ENCODE results near the gene PDF. TPM values are rescaled to one million over a fixed set of nuclear protein-coding genes. Genes with fewer than 3 reads are reported as not detected.
A peak's percentile ranks its signal among the peaks of the same experiment; 100 is the strongest.

PDF gene
- total RNA-seq, 1 donor from 2014 or later = 12.0 TPM

DNA sequence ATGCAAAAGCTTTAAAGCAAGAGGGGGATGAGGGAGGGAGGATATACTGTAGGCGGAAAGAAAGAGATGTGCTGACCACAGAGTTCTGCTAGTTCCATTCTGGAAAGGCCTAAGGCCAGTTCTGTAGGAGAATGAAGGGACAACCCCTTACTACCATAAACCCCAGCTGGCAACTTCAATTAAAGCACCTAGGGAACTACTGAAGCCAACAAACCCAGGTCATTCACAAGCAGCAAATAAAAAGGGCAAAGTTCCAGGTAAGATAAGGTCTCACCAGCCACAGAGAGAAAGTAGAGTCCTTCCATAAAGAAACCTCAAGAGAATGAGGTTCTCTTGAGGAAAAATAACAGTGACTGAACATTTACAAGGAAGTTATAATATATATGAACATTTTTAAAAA lies 42.6 kb upstream of the PDF start:
- TF ChIP-seq, protein P1, sequence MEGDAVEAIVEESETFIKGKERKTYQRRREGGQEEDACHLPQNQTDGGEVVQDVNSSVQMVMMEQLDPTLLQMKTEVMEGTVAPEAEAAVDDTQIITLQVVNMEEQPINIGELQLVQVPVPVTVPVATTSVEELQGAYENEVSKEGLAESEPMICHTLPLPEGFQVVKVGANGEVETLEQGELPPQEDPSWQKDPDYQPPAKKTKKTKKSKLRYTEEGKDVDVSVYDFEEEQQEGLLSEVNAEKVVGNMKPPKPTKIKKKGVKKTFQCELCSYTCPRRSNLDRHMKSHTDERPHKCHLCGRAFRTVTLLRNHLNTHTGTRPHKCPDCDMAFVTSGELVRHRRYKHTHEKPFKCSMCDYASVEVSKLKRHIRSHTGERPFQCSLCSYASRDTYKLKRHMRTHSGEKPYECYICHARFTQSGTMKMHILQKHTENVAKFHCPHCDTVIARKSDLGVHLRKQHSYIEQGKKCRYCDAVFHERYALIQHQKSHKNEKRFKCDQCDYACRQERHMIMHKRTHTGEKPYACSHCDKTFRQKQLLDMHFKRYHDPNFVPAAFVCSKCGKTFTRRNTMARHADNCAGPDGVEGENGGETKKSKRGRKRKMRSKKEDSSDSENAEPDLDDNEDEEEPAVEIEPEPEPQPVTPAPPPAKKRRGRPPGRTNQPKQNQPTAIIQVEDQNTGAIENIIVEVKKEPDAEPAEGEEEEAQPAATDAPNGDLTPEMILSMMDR (IDR thresholded peaks at IDR 0.05; ENCODE audit: partially characterized antibody, unreplicated experiment) = no peak
- H3K9me3 Mint-ChIP-seq (ENCODE audit: unreplicated experiment) = no peaks in the 10 kb centered on the region
- no peak overlapping the region for H3K4me3 Mint-ChIP-seq (ENCODE audit: unreplicated experiment)
- H3K4me1 Mint-ChIP-seq (ENCODE audit: low read depth, unreplicated experiment) = no peaks in the 10 kb centered on the region
- H3K27me3 Mint-ChIP-seq (ENCODE audit: unreplicated experiment) = no peaks in the 10 kb centered on the region
- DNase-seq = no peak
- H3K36me3 Mint-ChIP-seq (ENCODE audit: unreplicated experiment) = no peaks in the 10 kb centered on the region
- peak overlapping the region; percentile 33 for H3K27ac Mint-ChIP-seq (ENCODE audit: unreplicated experiment)

GRCh38 chr16:69371564-69371963 lies 41.2 kb upstream of the PDF start:
- no peak for DNase-seq
- H3K4me3 Mint-ChIP-seq (ENCODE audit: unreplicated experiment) = no peak overlapping the region
- TF ChIP-seq, protein P1 (IDR thresholded peaks at IDR 0.05; ENCODE audit: partially characterized antibody, unreplicated experiment) = no peak
- H3K36me3 Mint-ChIP-seq (ENCODE audit: unreplicated experiment) = no peaks in the 10 kb centered on the region
- H3K9me3 Mint-ChIP-seq (ENCODE audit: unreplicated experiment) = no peaks in the 10 kb centered on the region
- no peak overlapping the region for H3K27ac Mint-ChIP-seq (ENCODE audit: unreplicated experiment)
- no peaks in the 10 kb centered on the region for H3K4me1 Mint-ChIP-seq (ENCODE audit: low read depth, unreplicated experiment)
- no peaks in the 10 kb centered on the region for H3K27me3 Mint-ChIP-seq (ENCODE audit: unreplicated experiment)

DNA sequence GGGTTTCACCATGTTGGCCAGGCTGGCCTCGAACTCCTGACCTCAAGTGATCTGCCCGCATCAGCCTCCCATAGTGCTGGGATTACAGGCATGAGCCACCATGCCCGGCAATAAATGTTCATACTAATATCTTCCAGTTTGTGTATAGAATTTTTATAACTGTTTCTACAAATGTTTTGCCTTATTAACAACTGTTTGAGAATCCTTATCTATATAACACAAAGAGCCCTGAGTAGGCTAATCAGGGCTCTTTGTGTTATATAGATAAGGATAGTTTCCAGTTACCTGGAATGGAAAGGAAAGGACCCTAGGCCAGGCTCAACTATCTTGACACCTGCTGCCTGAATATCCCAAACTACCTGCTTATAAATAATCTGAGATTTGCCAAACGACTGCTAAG lies 38.5 kb upstream of the PDF start:
- Mint-ChIP-seq H3K4me1 (ENCODE audit: low read depth, unreplicated experiment) (no peaks in the 10 kb centered on the region), H3K9me3 (ENCODE audit: unreplicated experiment) (no peaks in the 10 kb centered on the region), H3K27me3 (ENCODE audit: unreplicated experiment) (no peaks in the 10 kb centered on the region), H3K36me3 (ENCODE audit: unreplicated experiment) (no peaks in the 10 kb centered on the region), H3K27ac (ENCODE audit: unreplicated experiment) (no peak overlapping the region), H3K4me3 (ENCODE audit: unreplicated experiment) (no peak overlapping the region)
- no peak for DNase-seq
- TF ChIP-seq, protein P1 (IDR thresholded peaks at IDR 0.05; ENCODE audit: partially characterized antibody, unreplicated experiment) = no peak

DNA sequence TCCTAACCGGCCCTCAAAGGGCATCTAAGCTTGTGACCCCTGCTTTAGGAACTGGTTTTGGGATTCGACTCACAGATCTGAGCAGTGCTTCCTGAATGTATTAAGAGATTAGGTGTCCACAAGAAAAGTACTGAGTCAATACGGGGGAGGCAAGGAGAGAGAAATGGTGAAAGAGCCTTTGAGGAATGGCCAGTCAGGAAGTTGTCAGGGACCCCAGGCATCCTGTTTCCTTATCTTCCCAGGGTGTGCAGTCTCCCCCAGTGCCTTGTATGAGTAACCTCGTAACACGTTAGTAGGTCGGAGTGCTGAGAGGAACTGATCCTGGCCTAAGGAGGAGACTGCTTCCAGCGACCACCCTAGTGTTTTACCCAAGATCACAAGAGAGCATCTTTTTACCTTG lies 37.6 kb upstream of the PDF start:
- Mint-ChIP-seq H3K4me1 (ENCODE audit: low read depth, unreplicated experiment) (no peaks in the 10 kb centered on the region), H3K36me3 (ENCODE audit: unreplicated experiment) (no peaks in the 10 kb centered on the region), H3K27ac (ENCODE audit: unreplicated experiment) (no peak overlapping the region), H3K4me3 (ENCODE audit: unreplicated experiment) (no peak overlapping the region), H3K9me3 (ENCODE audit: unreplicated experiment) (no peaks in the 10 kb centered on the region), H3K27me3 (ENCODE audit: unreplicated experiment) (no peaks in the 10 kb centered on the region)
- TF ChIP-seq, protein P1 (IDR thresholded peaks at IDR 0.05; ENCODE audit: partially characterized antibody, unreplicated experiment) = no peak
- no peak for DNase-seq

- Mint-ChIP-seq H3K27me3 (ENCODE audit: unreplicated experiment) (peaks cover 3% of the 10 kb centered on the region), H3K36me3 (ENCODE audit: unreplicated experiment) (no peaks in the 10 kb centered on the region), H3K9me3 (ENCODE audit: unreplicated experiment) (no peaks in the 10 kb centered on the region), H3K4me3 (ENCODE audit: unreplicated experiment) (no peak overlapping the region), H3K27ac (ENCODE audit: unreplicated experiment) (no peak overlapping the region), H3K4me1 (ENCODE audit: low read depth, unreplicated experiment) (no peaks in the 10 kb centered on the region)
- DNase-seq = no peak
- TF ChIP-seq, protein P1 (IDR thresholded peaks at IDR 0.05; ENCODE audit: partially characterized antibody, unreplicated experiment) = no peak
Measured at GRCh38 chr16:69366431-69366830, 36.0 kb upstream of the PDF start.

All from glutamatergic neuron (in vitro differentiated cells).